ENCODE results near the gene DERL2. TPM values are rescaled to one million over a fixed set of nuclear protein-coding genes. Genes with fewer than 3 reads are reported as not detected.

DERL2 gene
- total and polyA plus RNA-seq, 4 donors = 39.3 to 104 (median 62.8) TPM

- ATAC-seq (ENCODE audit: insufficient read depth, low FRiP score) = no peak
- H3K9me3 ChIP-seq (ENCODE audit: control insufficient read depth in 4 of 4, insufficient read depth in 3 of 4, low read length in 3 of 4) = no peaks in the 10 kb centered on the region
- no peak for TF ChIP-seq CTCF (IDR thresholded peaks at IDR 0.05; ENCODE audit: control extremely low read depth, extremely low read depth)
Measured at GRCh38 chr17:5532581-5532980, 46.6 kb upstream of the DERL2 start.

GRCh38 chr17:5531085-5531418 is 45.1 kb upstream of the DERL2 start:
- no peak overlapping the region for H3K4me3 ChIP-seq
- H3K9me3 ChIP-seq (ENCODE audit: control insufficient read depth in 4 of 4, insufficient read depth in 3 of 4, low read length in 3 of 4) = no peaks in the 10 kb centered on the region
- no peak overlapping the region for H3K9ac ChIP-seq (ENCODE audit: insufficient read depth in 1 of 2, low read length in 2 of 2)
- 95 to 97% methylated on average over 4 of the region's 4 CpGs for whole genome bisulfite sequencing, 2 donors
- DNase-seq (no peak), ATAC-seq (ENCODE audit: insufficient read depth, low FRiP score) (no peak)
- no peak for TF ChIP-seq CTCF (IDR thresholded peaks at IDR 0.05; ENCODE audit: control extremely low read depth, extremely low read depth)
- H3K36me3 ChIP-seq (ENCODE audit: control insufficient read depth in 4 of 4, insufficient read depth in 4 of 4, low read length in 4 of 4) = peaks cover 0 to 29% (median 0%) of the 10 kb centered on the region in 4 donors
- no peaks in the 10 kb centered on the region for H3K27me3 ChIP-seq (ENCODE audit: control insufficient read depth in 3 of 3, insufficient read depth in 3 of 3, low read length in 2 of 3)
- H3K4me1 ChIP-seq (ENCODE audit: control insufficient read depth in 5 of 5, insufficient read depth in 5 of 5, low read length in 5 of 5) = no peaks in the 10 kb centered on the region
- no peak overlapping the region for H3K27ac ChIP-seq (ENCODE audit: low read depth in 1 of 2, low read length in 1 of 2)

More at GRCh38 chr17:5532581-5532980, 46.6 kb upstream of the DERL2 start:
- H3K27ac ChIP-seq (ENCODE audit: low read depth in 1 of 2, low read length in 1 of 2) = no peak overlapping the region
- WGBS, 2 donors = 92 to 93% methylated on average over 8 of the region's 8 CpGs
- H3K36me3 ChIP-seq (ENCODE audit: control insufficient read depth in 4 of 4, insufficient read depth in 4 of 4, low read length in 4 of 4) = peaks cover 0 to 32% (median 0%) of the 10 kb centered on the region in 4 donors
- no peak overlapping the region for H3K9ac ChIP-seq (ENCODE audit: insufficient read depth in 1 of 2, low read length in 2 of 2)
- H3K4me1 ChIP-seq (ENCODE audit: control insufficient read depth in 5 of 5, insufficient read depth in 5 of 5, low read length in 5 of 5) = no peaks in the 10 kb centered on the region
- H3K27me3 ChIP-seq (ENCODE audit: control insufficient read depth in 3 of 3, insufficient read depth in 3 of 3, low read length in 2 of 3) = no peaks in the 10 kb centered on the region
- DNase-seq = no peak
- H3K4me3 ChIP-seq = no peak overlapping the region

GRCh38 chr17:5530265-5531084 is 44.5 kb upstream of the DERL2 start:
- Histone ChIP-seq H3K27me3 (ENCODE audit: control insufficient read depth in 3 of 3, insufficient read depth in 3 of 3, low read length in 2 of 3) (no peaks in the 10 kb centered on the region), H3K9me3 (ENCODE audit: control insufficient read depth in 4 of 4, insufficient read depth in 3 of 4, low read length in 3 of 4) (no peaks in the 10 kb centered on the region), H3K4me1 (ENCODE audit: control insufficient read depth in 5 of 5, insufficient read depth in 5 of 5, low read length in 5 of 5) (no peaks in the 10 kb centered on the region), H3K36me3 (ENCODE audit: control insufficient read depth in 4 of 4, insufficient read depth in 4 of 4, low read length in 4 of 4) (peaks cover 0 to 28% (median 0%) of the 10 kb centered on the region in 4 donors), H3K4me3 (no peak overlapping the region), H3K27ac (ENCODE audit: low read depth in 1 of 2, low read length in 1 of 2) (no peak overlapping the region), H3K9ac (ENCODE audit: insufficient read depth in 1 of 2, low read length in 2 of 2) (no peak overlapping the region)
- WGBS, 2 donors = 89 to 91% methylated on average over 12 of the region's 12 CpGs
- TF ChIP-seq CTCF (IDR thresholded peaks at IDR 0.05; ENCODE audit: control extremely low read depth, extremely low read depth) = no peak
- no peak for ATAC-seq (ENCODE audit: insufficient read depth, low FRiP score)
- DNase-seq = no peak

Measured in lung (tissue), 12 donors.